Mesenchymal stem cell (in vitro differentiated cells and primary cell): ENCODE results near the gene AK5.
A peak's percentile ranks its signal among the peaks of the same experiment; 100 is the strongest.

Experiments
- DNase-seq: peaks from one replicate; pipeline ENCODE4 v3.0.0-alpha.2; 2013
- H2AFZ ChIP-seq: one replicate; pipeline ENCODE4 v1.6.1; 2013; ENCODE audit warnings: low read depth, mild to moderate bottlenecking, control low read depth, inconsistent platforms, low read length, moderate library complexity
- H2AK5ac ChIP-seq: 2 replicates; pipeline ENCODE4 v1.6.1; 2013; ENCODE audit warnings: low read length, moderate library complexity, mild to moderate bottlenecking, inconsistent platforms; ENCODE audit not compliant: severe bottlenecking
- H2BK120ac ChIP-seq: one replicate; pipeline ENCODE4 v1.6.1; 2013; ENCODE audit warnings: low read depth, mild to moderate bottlenecking, inconsistent platforms, low read length, moderate library complexity
- H2BK12ac ChIP-seq, 2 experiments: one replicate each; pipeline ENCODE4 v1.6.1; 2013; ENCODE audit warnings: inconsistent platforms in 2 of 2, low read length in 2 of 2, mild to moderate bottlenecking in 2 of 2, moderate library complexity in 2 of 2, control low read depth in 1 of 2
- H2BK15ac ChIP-seq: one replicate; pipeline ENCODE4 v1.6.1; 2013; ENCODE audit warnings: mild to moderate bottlenecking, low read depth, inconsistent platforms; ENCODE audit not compliant: poor library complexity, severe bottlenecking
- H2BK5ac ChIP-seq: 2 replicates; pipeline ENCODE4 v1.6.1; 2013; ENCODE audit warnings: low read depth, mild to moderate bottlenecking, low read length, control low read depth, inconsistent platforms; ENCODE audit not compliant: poor library complexity, severe bottlenecking
- H3K14ac ChIP-seq, 2 experiments: one replicate each; pipeline ENCODE4 v1.6.1; 2013; ENCODE audit warnings: inconsistent platforms in 2 of 2, low read length in 2 of 2, control low read depth in 1 of 2, mild to moderate bottlenecking in 1 of 2, moderate library complexity in 1 of 2
- H3K18ac ChIP-seq, 2 experiments: one replicate each; pipeline ENCODE4 v1.6.1; 2013; ENCODE audit warnings: inconsistent platforms in 2 of 2, low read length in 2 of 2, control low read depth in 1 of 2, low read depth in 1 of 2, mild to moderate bottlenecking in 1 of 2
- H3K23ac ChIP-seq, 2 experiments: one replicate each; pipeline ENCODE4 v1.6.1; 2013; ENCODE audit warnings: inconsistent platforms in 2 of 2, low read length in 2 of 2, mild to moderate bottlenecking in 2 of 2, moderate library complexity in 2 of 2, control low read depth in 1 of 2
- H3K27ac ChIP-seq: 2 replicates; pipeline ENCODE4 v1.5.1; 2013; ENCODE audit warnings: mild to moderate bottlenecking, moderate library complexity, low read length, control low read depth, inconsistent platforms; ENCODE audit not compliant: poor library complexity, severe bottlenecking
- H3K27me3 ChIP-seq, 2 experiments: 2 replicates each; pipeline versions ENCODE4 v1.6.1 to v1.7.0; 2013; ENCODE audit warnings: low read length in 2 of 2, mild to moderate bottlenecking in 2 of 2, moderate library complexity in 2 of 2, control low read depth in 1 of 2, inconsistent platforms in 1 of 2; ENCODE audit not compliant: control insufficient read depth in 1 of 2, insufficient read depth in 1 of 2
- H3K36me3 ChIP-seq, 2 experiments: 2 replicates each; pipeline versions ENCODE4 v1.6.1 to v1.7.0; 2013; ENCODE audit warnings: low read length in 2 of 2, control low read depth in 1 of 2, inconsistent platforms in 1 of 2, low read depth in 1 of 2, mild to moderate bottlenecking in 1 of 2; ENCODE audit not compliant: insufficient read depth in 2 of 2, control insufficient read depth in 1 of 2
- H3K4ac ChIP-seq, 2 experiments: one replicate each; pipeline ENCODE4 v1.6.1; 2013; ENCODE audit warnings: inconsistent platforms in 2 of 2, low read length in 2 of 2, mild to moderate bottlenecking in 2 of 2, moderate library complexity in 2 of 2, control low read depth in 1 of 2, low read depth in 1 of 2
- H3K4me1 ChIP-seq: 2 replicates; pipeline ENCODE4 v1.6.1; 2013; ENCODE audit warnings: low read depth, low read length, control low read depth; ENCODE audit not compliant: control insufficient read depth, insufficient read depth
- H3K4me2 ChIP-seq: 2 replicates; pipeline ENCODE4 v1.6.1; 2013; ENCODE audit warnings: low read length, mild to moderate bottlenecking, inconsistent platforms; ENCODE audit not compliant: poor library complexity, severe bottlenecking
- H3K4me3 ChIP-seq, 2 experiments: 2 replicates each; pipeline versions ENCODE4 v1.5.1 to v1.7.0; 2013; ENCODE audit warnings: low read length in 2 of 2, mild to moderate bottlenecking in 2 of 2, control low read depth in 1 of 2, low read depth in 1 of 2; ENCODE audit not compliant: insufficient read depth in 1 of 2
- H3K79me1 ChIP-seq: replicated peaks from 2 replicates; pipeline ENCODE4 v1.6.1; 2013; ENCODE audit warnings: mild to moderate bottlenecking, control low read depth, low read length, inconsistent platforms; ENCODE audit not compliant: poor library complexity, severe bottlenecking
- H3K9ac ChIP-seq: 2 replicates; pipeline ENCODE4 v1.7.0; 2013; ENCODE audit warnings: mild to moderate bottlenecking, low read length, moderate library complexity
- H3K9me3 ChIP-seq: 2 replicates; pipeline ENCODE4 v1.7.0; 2013; ENCODE audit warnings: mild to moderate bottlenecking, low read length; ENCODE audit not compliant: control insufficient read depth
- H4K8ac ChIP-seq: one replicate; pipeline ENCODE4 v1.6.1; 2013; ENCODE audit warnings: inconsistent platforms, mild to moderate bottlenecking, low read length, moderate library complexity
- H4K91ac ChIP-seq: one replicate; pipeline ENCODE4 v1.6.1; 2013; ENCODE audit warnings: mild to moderate bottlenecking, low read length, inconsistent platforms
- WGBS: methylation state at CpG from one replicate; pipeline ENCODE4 v1.1.7; 2013; ENCODE audit warnings: mixed read lengths; 5-methylcytosine and 5-hydroxymethylcytosine counted together

The AK5 gene

DNA sequence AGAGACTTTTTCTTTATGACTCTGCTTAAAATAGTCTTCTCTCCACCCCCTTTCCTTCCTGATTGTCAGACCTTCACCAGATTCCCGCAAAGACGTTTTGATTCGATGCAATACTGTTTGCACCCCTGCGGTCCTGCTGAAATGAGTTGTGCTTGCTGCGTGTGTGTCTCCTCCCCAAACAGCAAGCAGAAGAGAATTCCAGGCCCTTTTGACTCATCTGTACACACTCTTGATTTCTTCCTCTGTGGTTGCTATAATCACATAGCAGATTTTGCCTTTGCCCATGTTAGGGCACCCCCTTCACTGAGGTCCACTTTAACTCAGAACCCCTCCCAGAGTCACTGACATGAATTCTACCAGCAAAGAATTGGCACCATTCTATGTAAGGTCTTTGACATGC is 264.2 kb downstream of the AK5 start:
- Histone ChIP-seq H2BK5ac (no peak overlapping the region), H2BK15ac (no peak overlapping the region), H3K4ac (no peak overlapping the region), H4K8ac (no peak overlapping the region), H2AK5ac (no peak overlapping the region), H3K14ac (no peak overlapping the region), H3K18ac (peak overlapping the region in 1 of 2 experiments; percentile 68), H3K27me3 (no peaks in the 10 kb centered on the region), H3K9ac (peak overlapping the region; percentile 44), H3K9me3 (no peaks in the 10 kb centered on the region), H3K4me1 (peaks cover 10% of the 10 kb centered on the region), H3K79me1 (peaks cover 2% of the 10 kb centered on the region), H2BK12ac (no peak overlapping the region), H3K4me3 (no peak overlapping the region), H3K36me3 (no peaks in the 10 kb centered on the region), H4K91ac (no peak overlapping the region), H3K23ac (no peak overlapping the region), H2BK120ac (no peak overlapping the region), H2AFZ (no peak overlapping the region), H3K4me2 (no peak overlapping the region), H3K27ac (peak overlapping the region; percentile 57)
- 49% methylated on average over 5 of the region's 5 CpGs for WGBS
- peak; percentile 72 for DNase-seq

DNA sequence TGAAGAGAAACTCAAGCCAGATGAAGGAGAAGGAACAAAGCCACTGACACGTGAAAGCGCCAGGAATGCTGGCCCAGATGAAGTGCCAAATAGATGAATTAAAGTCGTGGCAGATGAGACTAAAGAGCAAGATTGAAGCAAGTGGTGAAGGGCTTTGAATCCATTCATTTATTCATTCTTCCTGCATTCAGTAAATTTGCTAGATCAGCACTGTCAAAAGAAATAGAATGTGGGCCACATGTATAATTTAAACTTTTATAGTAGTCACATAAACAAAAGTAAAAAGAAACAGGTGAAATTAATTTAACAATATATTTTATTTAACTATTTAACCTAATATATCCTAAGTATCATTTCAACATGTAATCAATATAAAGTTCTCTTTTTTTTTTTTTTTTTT is 265.1 kb downstream of the AK5 start:
- Histone ChIP-seq H3K4me3 (no peak overlapping the region), H3K18ac (no peak overlapping the region), H2BK5ac (no peak overlapping the region), H4K8ac (no peak overlapping the region), H3K79me1 (peaks cover 2% of the 10 kb centered on the region), H3K27ac (no peak overlapping the region), H3K4ac (no peak overlapping the region), H3K4me2 (no peak overlapping the region), H3K14ac (no peak overlapping the region), H3K36me3 (no peaks in the 10 kb centered on the region), H2BK120ac (no peak overlapping the region), H2BK15ac (no peak overlapping the region), H2AK5ac (peak overlapping the region; percentile 53), H3K9me3 (no peaks in the 10 kb centered on the region), H3K9ac (no peak overlapping the region), H4K91ac (no peak overlapping the region), H3K23ac (no peak overlapping the region), H2BK12ac (no peak overlapping the region), H3K27me3 (no peaks in the 10 kb centered on the region), H3K4me1 (peaks cover 6% of the 10 kb centered on the region), H2AFZ (no peak overlapping the region)
- no peak for DNase-seq
- WGBS = 97% methylated on average over 2 of the region's 3 CpGs

DNA sequence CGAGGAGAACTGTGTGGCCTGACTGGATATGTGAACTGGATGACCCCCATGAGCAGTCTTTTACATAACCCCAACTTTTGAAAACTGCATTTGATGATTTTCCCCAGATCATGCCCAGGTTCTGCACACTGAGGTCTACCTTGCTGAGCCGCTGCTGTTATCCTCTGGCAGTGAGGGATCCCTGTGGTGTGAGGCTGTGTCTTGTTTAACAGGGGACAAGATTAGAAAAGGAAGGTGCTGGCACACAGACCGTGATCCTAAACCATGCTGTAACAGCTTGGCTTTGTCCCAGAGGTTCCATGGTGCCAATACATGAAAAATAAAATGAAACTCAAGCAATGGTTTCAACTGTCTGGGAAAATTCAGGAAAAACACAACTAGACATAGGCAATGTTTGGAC is 266.5 kb downstream of the AK5 start:
- H2BK12ac ChIP-seq = peak overlapping the region in 1 of 2 experiments; percentile 15
- no peaks in the 10 kb centered on the region for H3K9me3 ChIP-seq
- no peaks in the 10 kb centered on the region for H3K36me3 ChIP-seq
- no peak overlapping the region for H2AK5ac ChIP-seq
- WGBS = 97% methylated on average over 3 of the region's 3 CpGs
- H3K4ac ChIP-seq = no peak overlapping the region
- no peak overlapping the region for H2BK120ac ChIP-seq
- H2AFZ ChIP-seq = no peak overlapping the region
- no peak overlapping the region for H3K9ac ChIP-seq
- H3K79me1 ChIP-seq = peaks cover 2% of the 10 kb centered on the region
- H2BK5ac ChIP-seq = no peak overlapping the region
- no peak overlapping the region for H3K23ac ChIP-seq
- no peak for DNase-seq
- H3K14ac ChIP-seq = no peak overlapping the region
- H3K27me3 ChIP-seq = no peaks in the 10 kb centered on the region
- no peak overlapping the region for H3K4me3 ChIP-seq
- no peak overlapping the region for H4K91ac ChIP-seq
- no peak overlapping the region for H3K4me2 ChIP-seq
- no peak overlapping the region for H3K27ac ChIP-seq
- no peak overlapping the region for H4K8ac ChIP-seq
- peaks cover 5% of the 10 kb centered on the region for H3K4me1 ChIP-seq
- no peak overlapping the region for H3K18ac ChIP-seq
- no peak overlapping the region for H2BK15ac ChIP-seq

DNA sequence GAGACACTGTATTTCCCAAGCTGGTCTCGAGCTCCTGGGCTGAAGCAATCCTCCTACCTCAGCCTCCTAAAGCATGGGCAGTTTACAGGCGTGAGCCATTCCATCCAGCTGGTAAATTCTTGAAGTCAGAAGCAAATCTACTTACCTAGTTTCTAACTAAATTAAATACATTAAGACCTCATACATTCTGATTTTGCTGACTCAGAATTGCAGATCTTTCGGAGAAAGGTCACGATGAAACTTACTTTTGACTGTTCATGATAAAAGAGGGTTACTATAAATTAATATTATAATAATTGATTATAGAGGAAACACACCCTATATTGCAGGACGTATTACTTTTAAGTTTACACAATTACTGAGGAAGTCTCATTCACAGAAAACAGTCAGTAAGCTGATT is 268.3 kb downstream of the AK5 start:
- no peak overlapping the region for H3K23ac ChIP-seq
- no peak overlapping the region for H2AK5ac ChIP-seq
- H3K9ac ChIP-seq = no peak overlapping the region
- H2BK15ac ChIP-seq = no peak overlapping the region
- H2BK120ac ChIP-seq = no peak overlapping the region
- no peak for DNase-seq
- H3K4me2 ChIP-seq = no peak overlapping the region
- no peak overlapping the region for H3K14ac ChIP-seq
- no peaks in the 10 kb centered on the region for H3K79me1 ChIP-seq
- H4K91ac ChIP-seq = no peak overlapping the region
- H3K4me3 ChIP-seq = no peak overlapping the region
- no peak overlapping the region for H3K4ac ChIP-seq
- no peak overlapping the region for H2AFZ ChIP-seq
- no peak overlapping the region for H2BK12ac ChIP-seq
- whole genome bisulfite sequencing = 98% methylated on average over 2 of the region's 5 CpGs
- no peak overlapping the region for H3K27ac ChIP-seq
- no peaks in the 10 kb centered on the region for H3K36me3 ChIP-seq
- no peak overlapping the region for H4K8ac ChIP-seq
- H3K9me3 ChIP-seq = no peaks in the 10 kb centered on the region
- no peaks in the 10 kb centered on the region for H3K27me3 ChIP-seq
- peaks cover 2% of the 10 kb centered on the region for H3K4me1 ChIP-seq
- no peak overlapping the region for H2BK5ac ChIP-seq
- no peak overlapping the region for H3K18ac ChIP-seq
